ENCODE measurements around the gene PNPLA1.

DNA sequence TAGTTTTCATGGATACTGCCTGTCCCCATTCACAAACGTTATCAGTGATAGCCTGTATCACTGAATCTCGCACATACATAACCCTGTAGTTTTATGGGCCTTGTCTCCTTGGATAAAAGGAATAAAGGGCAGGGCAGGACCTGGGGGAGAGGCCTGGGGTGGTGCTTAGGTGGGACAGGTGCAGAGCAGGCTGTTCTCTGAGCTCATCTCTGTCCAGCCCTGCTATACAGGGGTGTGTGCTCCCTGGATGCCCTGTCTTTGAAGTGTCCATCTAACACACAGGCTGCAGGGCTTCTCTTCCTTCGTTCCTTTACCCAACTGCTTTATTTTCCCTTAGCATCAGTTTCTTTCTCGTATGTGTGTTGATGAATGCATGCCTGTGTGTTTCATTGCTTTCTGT lies 46.9 kb upstream of the PNPLA1 start:
- TF ChIP-seq, protein P1, sequence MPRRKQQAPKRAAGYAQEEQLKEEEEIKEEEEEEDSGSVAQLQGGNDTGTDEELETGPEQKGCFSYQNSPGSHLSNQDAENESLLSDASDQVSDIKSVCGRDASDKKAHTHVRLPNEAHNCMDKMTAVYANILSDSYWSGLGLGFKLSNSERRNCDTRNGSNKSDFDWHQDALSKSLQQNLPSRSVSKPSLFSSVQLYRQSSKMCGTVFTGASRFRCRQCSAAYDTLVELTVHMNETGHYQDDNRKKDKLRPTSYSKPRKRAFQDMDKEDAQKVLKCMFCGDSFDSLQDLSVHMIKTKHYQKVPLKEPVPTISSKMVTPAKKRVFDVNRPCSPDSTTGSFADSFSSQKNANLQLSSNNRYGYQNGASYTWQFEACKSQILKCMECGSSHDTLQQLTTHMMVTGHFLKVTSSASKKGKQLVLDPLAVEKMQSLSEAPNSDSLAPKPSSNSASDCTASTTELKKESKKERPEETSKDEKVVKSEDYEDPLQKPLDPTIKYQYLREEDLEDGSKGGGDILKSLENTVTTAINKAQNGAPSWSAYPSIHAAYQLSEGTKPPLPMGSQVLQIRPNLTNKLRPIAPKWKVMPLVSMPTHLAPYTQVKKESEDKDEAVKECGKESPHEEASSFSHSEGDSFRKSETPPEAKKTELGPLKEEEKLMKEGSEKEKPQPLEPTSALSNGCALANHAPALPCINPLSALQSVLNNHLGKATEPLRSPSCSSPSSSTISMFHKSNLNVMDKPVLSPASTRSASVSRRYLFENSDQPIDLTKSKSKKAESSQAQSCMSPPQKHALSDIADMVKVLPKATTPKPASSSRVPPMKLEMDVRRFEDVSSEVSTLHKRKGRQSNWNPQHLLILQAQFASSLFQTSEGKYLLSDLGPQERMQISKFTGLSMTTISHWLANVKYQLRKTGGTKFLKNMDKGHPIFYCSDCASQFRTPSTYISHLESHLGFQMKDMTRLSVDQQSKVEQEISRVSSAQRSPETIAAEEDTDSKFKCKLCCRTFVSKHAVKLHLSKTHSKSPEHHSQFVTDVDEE (CRISPR knock-in tag; IDR thresholded peaks at IDR 0.05) = no peak
- TF ChIP-seq ZFP30 (CRISPR knock-in tag; IDR thresholded peaks at IDR 0.05) = no peak
- TF ChIP-seq PPARA (CRISPR knock-in tag; IDR thresholded peaks at IDR 0.05; ENCODE audit: borderline replicate concordance) = no peak
- TF ChIP-seq ZNF8 (CRISPR knock-in tag; IDR thresholded peaks at IDR 0.05) = no peak
- no peak for TF ChIP-seq GLIS3 (CRISPR knock-in tag; IDR thresholded peaks at IDR 0.05)
- no peak for TF ChIP-seq ESRRG (CRISPR knock-in tag; IDR thresholded peaks at IDR 0.05)
- no peak for TF ChIP-seq OSR1 (CRISPR knock-in tag; IDR thresholded peaks at IDR 0.05)
- TF ChIP-seq ARNTL (CRISPR knock-in tag; IDR thresholded peaks at IDR 0.05; ENCODE audit: borderline replicate concordance, low read depth) = no peak
- TF ChIP-seq, protein P2, sequence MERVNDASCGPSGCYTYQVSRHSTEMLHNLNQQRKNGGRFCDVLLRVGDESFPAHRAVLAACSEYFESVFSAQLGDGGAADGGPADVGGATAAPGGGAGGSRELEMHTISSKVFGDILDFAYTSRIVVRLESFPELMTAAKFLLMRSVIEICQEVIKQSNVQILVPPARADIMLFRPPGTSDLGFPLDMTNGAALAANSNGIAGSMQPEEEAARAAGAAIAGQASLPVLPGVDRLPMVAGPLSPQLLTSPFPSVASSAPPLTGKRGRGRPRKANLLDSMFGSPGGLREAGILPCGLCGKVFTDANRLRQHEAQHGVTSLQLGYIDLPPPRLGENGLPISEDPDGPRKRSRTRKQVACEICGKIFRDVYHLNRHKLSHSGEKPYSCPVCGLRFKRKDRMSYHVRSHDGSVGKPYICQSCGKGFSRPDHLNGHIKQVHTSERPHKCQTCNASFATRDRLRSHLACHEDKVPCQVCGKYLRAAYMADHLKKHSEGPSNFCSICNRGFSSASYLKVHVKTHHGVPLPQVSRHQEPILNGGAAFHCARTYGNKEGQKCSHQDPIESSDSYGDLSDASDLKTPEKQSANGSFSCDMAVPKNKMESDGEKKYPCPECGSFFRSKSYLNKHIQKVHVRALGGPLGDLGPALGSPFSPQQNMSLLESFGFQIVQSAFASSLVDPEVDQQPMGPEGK (CRISPR knock-in tag; IDR thresholded peaks at IDR 0.05; ENCODE audit: borderline replicate concordance) = no peak
- TF ChIP-seq ISL1 (CRISPR knock-in tag; IDR thresholded peaks at IDR 0.05) = no peak
